IPS DF 4.7 (cell line): ENCODE results near the gene ADGRL1.
"Not testable (repeated sequence)": the region's sequence is repeated elsewhere in the genome, so short reads cannot be mapped to it uniquely, and the experiment has no call there.

Source experiments
- DNase-seq: peaks from one replicate; pipeline ENCODE4 v3.0.0-alpha.2; 2013; ENCODE audit warnings: low spot score; ENCODE audit errors: extremely low read depth

ADGRL1 gene

DNA sequence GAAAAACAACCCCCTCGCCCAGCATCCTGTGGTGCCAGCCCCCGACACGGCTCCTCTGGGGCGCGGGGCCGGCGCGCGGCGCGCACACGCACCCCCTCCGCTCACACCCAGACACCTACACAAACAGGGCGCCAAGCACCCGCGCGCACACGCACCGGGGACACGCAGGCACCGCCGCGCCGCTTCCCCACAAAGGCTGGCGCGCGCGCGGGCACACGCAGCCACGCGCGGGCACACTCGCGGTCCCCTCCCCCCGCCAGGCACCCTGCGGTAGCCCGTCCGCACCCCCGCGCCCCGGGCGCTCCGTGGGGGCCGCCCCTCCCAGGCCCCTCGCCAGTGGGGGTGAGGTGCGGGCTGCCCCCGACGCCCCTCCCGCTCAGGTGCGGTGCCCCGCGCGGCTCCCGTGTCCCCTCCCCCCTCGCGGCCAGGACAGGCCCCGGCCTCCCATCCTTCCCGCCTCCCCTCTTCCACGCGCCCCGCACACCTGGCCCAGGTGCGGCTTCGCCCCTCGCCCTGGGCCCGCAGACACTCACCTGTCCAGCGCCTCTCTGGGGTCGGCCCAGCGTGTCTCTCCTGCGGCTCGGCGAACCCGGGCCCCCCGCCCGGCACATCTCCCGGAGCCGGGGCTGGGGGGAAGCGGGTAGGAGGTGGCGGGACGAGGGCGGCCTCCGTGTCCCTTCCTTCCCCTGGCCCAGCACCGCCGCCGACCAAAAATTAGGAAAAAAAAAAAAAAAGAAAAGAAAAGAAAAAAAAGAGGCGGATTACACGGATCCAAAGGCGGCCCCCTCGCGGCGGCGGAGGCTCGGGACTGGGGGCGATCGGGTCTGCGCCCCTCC is at the start of gene ADGRL1:
Gene ADGRL1 (minus strand): TSS at position 718 of the 836 bp plus-strand sequence. CDS start 22,567 bp downstream, outside the sequence.
- not testable (repeated sequence) for DNase-seq

DNA sequence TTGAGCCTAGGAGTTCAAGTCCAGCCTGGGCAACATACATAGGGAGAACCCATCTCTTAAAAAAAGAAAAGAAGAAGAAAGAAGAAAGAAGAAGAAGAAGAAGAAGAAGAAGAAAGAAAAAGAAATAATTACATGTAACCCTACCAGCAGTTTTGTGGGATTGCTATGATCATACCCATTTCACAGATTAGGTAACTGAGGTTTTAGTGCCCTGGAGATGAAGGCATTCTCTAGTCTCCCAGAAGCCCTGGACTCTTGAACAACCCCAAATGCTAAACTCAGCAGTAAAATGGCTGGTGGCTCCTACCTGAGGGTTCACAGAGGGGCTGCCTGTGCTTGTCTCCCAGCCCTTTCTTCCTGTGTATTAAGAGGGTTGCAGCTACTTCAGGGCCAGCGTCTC is 49.3 kb upstream of the ADGRL1 start:
- DNase-seq = not testable (repeated sequence)

GRCh38 chr19:14253822-14254599 is 48.0 kb upstream of the ADGRL1 start:
- not testable (repeated sequence) for DNase-seq

DNA sequence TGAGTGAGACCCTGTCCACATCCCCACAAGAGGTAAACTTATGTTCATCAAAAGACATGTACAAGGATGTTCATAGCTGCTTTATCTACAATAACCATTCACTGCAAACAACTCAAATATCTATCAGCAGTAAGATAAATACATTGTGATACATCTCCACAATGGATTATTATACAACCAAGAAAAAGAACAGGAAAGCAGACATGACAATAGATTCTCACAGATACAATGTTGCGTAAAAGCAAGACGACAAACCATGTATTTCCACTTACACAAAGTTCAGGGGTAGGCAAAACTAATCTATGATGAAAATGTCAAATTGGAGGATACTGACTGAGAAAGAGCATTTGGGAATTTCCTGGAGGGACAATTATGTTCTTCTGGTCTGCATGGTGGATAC is 46.2 kb upstream of the ADGRL1 start:
- not testable (repeated sequence) for DNase-seq

DNA sequence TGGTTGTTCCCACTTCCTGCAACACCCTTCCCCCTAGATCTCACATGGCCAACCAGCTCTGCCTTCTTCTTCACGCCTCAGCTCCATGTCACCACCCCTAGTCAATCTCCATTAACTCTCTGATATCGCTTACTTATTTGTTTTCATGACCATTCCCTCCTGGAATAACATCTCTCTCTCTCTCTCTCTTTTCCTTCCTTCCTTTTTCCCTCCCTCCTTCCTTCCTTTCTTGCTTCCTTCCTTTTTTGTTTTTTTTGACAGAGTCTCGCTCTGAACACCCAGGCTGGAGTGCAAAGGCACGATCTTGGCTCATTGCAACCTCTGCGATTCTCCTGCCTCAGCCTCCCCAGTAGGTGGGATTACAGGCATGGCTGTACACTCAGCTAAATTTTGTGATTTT is 44.9 kb upstream of the ADGRL1 start:
- no peak for DNase-seq

GRCh38 chr19:14250315-14250714 is 44.3 kb upstream of the ADGRL1 start:
- DNase-seq = not testable (repeated sequence)

DNA sequence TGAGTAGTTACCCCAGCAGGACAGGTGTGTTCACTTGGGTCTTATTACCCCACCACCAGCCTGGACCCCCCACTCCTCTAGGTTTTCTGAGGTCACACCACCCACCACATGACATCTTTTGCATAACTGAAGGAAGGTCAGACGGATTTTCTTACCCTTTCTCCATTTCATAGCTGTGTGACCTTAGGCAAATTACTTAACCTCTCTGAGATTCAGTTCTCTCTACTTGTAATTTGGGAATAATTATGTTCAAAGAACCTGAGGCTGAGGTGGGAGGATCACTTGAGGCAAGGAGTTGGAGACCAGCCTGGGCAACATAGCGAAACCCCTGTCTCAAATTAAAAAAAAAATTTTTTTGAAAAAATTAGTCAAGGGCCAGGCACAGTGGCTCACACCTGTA is 43.9 kb upstream of the ADGRL1 start:
- DNase-seq = not testable (repeated sequence)

DNA sequence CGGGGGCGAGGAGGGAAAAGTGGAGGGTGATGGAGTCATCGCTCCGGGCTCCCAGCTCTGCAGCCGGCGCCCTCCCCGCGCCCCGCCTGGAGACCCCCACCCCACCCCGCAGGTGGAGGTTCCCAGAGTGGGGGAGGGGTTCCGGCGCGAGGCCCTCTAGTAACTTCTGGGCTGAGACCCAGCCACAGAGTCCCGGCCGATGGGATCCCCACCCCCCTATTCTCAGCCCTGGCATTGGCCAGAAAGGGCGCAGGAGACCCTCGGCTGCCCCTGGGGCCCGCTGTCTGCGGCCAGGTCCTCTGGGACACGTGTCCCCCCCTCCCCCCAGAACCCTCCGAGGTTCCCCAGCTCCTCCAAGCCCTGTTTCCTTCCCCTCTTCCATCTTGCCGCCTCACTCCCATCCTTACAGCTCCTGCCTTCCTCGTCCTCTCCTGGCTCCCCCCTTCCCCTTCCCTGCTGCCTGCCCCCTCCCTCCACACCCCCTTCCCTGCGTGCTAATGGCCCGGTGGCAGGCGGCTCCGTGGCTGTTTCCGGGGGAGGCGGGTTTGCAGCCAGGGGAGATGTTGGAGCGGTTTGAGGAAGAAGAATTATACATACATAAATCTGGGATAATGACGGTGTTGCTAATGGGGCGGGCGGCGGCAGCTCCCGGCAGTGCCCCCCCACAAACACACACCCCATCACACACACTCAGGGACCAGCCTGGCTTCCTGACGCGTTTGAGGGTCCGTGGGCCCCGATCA is 43.2 kb upstream of the ADGRL1 start:
- DNase-seq = not testable (repeated sequence)

GRCh38 chr19:14248578-14249011 is 42.6 kb upstream of the ADGRL1 start:
- DNase-seq = no peak

DNA sequence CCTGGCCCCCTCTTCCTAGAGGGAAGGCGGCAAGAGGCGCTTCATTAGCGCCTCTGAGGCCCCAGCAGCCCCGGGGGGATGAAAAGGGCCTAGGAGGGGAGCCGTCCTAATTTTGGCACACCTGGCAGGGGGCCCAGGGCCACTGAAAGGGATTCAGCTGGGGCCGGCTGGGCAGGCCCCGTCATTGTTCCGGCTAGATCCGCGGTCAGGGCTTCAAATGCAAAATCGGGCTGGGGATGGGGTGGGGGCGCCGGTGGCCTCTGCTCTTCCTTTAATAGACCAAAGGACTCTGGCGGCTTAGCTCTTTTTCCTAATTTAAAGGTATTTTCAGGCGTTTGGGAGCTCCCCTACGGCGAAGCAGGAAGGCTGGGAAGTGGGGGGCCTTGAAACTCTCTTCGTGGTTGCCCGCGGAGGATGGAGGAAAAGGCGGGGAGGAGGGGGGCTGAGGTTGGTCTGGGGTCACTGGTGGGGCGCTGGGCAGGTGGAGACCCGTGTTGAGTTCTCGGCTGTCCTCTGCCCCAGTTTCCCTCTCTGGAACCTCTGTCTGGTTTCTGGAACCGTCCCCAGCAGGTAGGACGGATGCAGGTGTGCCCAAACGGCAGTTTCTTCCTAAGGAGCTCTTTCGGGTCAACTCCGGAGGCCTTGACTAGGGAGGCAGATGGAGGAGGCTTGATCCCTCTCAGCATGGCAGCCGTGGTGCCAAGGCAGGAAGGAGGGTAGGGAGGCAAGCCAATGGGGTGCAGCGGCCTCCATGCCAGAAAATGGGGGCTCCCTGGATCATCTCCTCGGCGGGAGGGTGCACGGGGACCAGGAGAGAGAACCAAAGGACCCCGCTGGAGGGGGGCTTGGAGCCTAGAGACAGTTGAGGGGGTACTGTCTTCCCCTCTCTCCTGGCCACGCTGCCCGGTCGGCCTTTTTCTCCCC is 41.8 kb upstream of the ADGRL1 start:
- not testable (repeated sequence) for DNase-seq

DNA sequence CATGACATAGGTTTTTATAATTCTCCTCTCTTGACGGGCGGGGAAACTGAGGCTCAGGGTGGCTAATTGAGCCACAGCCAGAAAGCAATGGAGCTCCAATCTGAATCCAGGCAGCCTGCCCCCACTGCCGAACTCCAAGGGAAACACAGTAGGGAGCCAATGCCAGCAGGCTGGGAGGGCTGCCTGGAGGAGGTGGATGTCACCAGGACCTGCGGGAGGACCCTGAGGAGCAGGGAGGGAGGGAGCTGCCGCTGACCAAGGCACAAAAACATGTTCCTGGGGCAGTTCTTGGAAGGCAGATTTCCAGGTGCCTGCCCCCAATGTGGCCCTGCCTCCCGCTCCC is 41.2 kb upstream of the ADGRL1 start:
- not testable (repeated sequence) for DNase-seq

GRCh38 chr19:14244393-14244792 is 38.4 kb upstream of the ADGRL1 start:
- DNase-seq = not testable (repeated sequence)

DNA sequence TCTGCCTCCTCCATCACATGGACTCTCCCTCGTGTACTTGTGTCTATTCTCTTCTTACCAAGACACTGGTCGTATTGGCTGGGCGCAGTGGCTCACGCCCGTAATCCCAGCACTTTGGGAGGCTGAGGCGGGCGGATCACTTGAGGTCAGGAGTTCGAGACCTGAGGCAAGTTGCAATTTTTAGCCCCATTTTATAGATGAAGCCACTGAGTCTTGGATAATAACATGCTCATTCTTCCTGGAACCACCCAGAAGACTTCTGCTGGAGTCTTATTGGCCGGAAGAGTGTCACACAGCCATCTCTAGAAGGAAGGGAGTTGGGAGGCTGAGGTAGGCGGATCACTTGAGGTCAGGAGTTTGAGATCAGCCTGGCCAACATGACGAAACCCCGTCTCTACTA is 37.7 kb upstream of the ADGRL1 start:
- DNase-seq = not testable (repeated sequence)

DNA sequence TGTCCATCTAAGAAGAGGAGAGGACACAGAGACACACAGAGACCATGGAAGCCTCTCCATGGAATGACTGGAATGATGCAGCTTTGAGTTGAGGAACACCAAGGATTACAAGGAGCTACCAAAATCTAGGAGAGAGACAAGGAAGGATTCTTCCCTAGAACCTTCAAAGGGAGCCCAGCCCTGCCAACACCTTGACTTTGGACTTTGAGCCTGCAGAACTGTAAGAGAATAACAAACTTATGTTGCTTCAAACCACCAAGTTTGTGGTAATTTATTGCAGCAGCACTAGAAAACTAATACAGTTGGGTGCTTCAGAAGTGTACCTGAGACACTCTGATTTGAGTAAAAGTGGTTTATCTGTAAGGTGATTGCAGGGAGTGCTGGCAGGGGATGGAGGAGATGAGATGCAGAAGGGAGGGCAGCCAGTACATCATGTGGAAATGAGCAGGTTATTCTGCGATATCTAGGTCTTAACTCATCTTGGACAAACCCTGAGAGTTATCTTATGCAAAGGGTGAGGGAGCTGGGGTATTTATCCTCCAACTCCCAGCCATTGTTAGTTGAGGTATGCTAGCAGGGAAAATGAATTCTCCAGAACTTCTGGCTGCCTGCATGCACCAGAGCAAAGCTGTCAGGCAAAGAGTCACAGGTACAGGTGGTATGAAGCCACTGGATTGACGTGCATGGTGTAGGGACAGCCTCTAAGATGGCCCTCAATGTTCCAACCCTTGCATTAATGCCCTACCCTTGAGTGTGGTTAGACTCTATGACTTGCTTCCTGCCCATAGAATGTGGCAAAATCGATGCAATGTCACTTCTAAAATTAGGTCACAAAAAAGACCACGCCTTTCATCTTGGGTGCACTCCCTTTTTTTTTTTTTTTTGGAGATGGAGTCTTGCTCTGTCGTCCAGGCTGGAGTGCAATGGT is 31.3 kb upstream of the ADGRL1 start:
- no peak for DNase-seq

- DNase-seq = not testable (repeated sequence)
Observed at GRCh38 chr19:14232945-14233344, 27.0 kb upstream of the ADGRL1 start.

DNA sequence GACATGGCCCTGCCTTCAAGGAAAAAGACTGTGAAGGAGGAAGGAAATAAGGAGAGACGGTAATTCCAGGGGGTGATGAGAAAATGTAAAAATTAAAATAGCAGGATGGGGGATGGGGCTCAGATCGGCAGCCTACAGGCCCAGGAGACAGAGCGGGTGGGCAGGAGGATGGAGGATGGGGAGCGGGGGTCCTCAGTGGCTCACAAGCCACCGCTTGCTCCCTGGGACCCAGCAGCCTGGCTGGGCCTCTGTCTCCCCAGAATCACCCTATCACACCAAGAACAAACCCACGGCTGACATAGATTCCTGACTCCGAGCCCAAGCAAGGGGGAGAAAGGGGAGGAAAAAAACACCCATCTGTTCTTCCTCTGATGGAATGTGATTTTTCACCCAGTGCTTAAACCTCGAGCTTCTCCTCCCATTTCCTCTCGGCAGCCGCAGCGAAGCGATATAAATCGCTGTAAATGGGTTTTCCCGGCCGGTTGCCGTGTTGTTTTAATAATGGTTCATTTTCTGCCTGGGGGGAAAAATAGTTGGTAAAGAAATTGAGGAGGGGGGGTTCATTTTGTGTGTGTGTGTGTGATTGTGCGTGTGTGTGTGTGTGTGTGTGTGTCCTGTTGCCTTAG is 22.6 kb upstream of the ADGRL1 start:
- not testable (repeated sequence) for DNase-seq

GRCh38 chr19:14226498-14226897 is 20.5 kb upstream of the ADGRL1 start:
- not testable (repeated sequence) for DNase-seq

DNA sequence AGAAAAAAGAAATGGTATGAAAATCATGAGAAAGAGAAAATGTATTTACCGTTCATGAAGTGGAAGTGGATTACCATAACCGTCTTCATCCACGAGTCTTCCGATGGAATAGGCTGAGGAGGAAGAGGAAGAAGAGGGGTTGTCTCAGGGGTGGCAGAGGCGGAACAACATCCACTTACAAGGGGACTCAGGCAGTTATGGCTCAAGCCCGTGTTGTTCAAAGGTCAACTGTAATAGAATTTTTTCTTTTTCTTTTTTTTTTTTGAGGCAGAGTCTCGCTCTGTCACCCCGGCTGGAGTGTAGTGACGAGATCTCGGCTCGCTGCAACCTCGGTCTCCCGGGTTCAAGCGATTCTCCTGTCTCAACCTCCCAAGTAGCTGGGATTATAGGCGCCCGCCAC is 16.9 kb upstream of the ADGRL1 start:
- DNase-seq = no peak

- DNase-seq = not testable (repeated sequence)
Observed at GRCh38 chr19:14221345-14221744, 15.4 kb upstream of the ADGRL1 start.
